PFSK-1 (cell line): ENCODE results near the gene SPRR4.

ENCODE experiments used
- FOXP2 ChIP-seq: optimal IDR thresholded peaks from 2 replicates; pipeline ENCODE3; 2011; ENCODE audit warnings: borderline replicate concordance, control low read depth, inconsistent platforms; ENCODE audit not compliant: insufficient read depth; ENCODE audit errors: extremely low read length, extremely low read depth
- POLR2AphosphoS5 ChIP-seq: IDR thresholded peaks from 2 replicates; pipeline ENCODE4 v1.6.1; 2012; ENCODE audit warnings: low read depth, mild to moderate bottlenecking, control low read depth, low read length, moderate library complexity
- REST ChIP-seq, 2 experiments: IDR thresholded peaks; 2 replicates each; pipeline versions ENCODE4 v1.6.1 to v1.8.0; 2011 to 2012; ENCODE audit warnings: low read depth in 2 of 2, low read length in 2 of 2, control low read depth in 1 of 2, inconsistent platforms in 1 of 2, mild to moderate bottlenecking in 1 of 2, moderate library complexity in 1 of 2; ENCODE audit not compliant: insufficient read depth in 1 of 2
- SIN3A ChIP-seq: IDR thresholded peaks from 2 replicates; pipeline ENCODE4 v1.6.1; 2012; ENCODE audit warnings: mild to moderate bottlenecking, low read length, moderate library complexity, borderline replicate concordance; ENCODE audit not compliant: insufficient read depth
- TAF1 ChIP-seq: IDR thresholded peaks from 2 replicates; pipeline ENCODE4 v1.6.1; 2012; ENCODE audit warnings: low read length, control low read depth, borderline replicate concordance; ENCODE audit not compliant: insufficient read depth

SPRR4 gene

GRCh38 chr1:152933196-152933595 lies 37.3 kb upstream of the SPRR4 start:
- TF ChIP-seq SIN3A = no peak
- TF ChIP-seq FOXP2 = no peak
- TF ChIP-seq POLR2AphosphoS5 = no peak
- no peak for TF ChIP-seq TAF1
- no peak for TF ChIP-seq REST (IDR thresholded peaks at IDR 0.05; ENCODE audit: insufficient read depth in 1 of 2, low read depth in 2 of 2, low read length in 2 of 2)

- TF ChIP-seq POLR2AphosphoS5 (no peak), REST (IDR thresholded peaks at IDR 0.05; ENCODE audit: insufficient read depth in 1 of 2, low read depth in 2 of 2, low read length in 2 of 2) (no peak), TAF1 (no peak), SIN3A (no peak), FOXP2 (no peak)
These were observed 29.8 kb upstream of the SPRR4 start for GRCh38 chr1:152940614-152941013.

GRCh38 chr1:152941037-152941711 lies 29.3 kb upstream of the SPRR4 start:
- TF ChIP-seq REST (IDR thresholded peaks at IDR 0.05; ENCODE audit: insufficient read depth in 1 of 2, low read depth in 2 of 2, low read length in 2 of 2) (no peak), FOXP2 (no peak), TAF1 (no peak), SIN3A (no peak), POLR2AphosphoS5 (no peak)

- TF ChIP-seq FOXP2 = no peak
- no peak for TF ChIP-seq SIN3A
- no peak for TF ChIP-seq TAF1
- TF ChIP-seq POLR2AphosphoS5 = no peak
- no peak for TF ChIP-seq REST (IDR thresholded peaks at IDR 0.05; ENCODE audit: insufficient read depth in 1 of 2, low read depth in 2 of 2, low read length in 2 of 2)
These were observed 28.3 kb upstream of the SPRR4 start for GRCh38 chr1:152942161-152942560.
